GM18873 (cell line): ENCODE measurements around the gene FOXP1.

Experiments used
- ATAC-seq: cut with Tn5 transposase; IDR thresholded peaks from one replicate; pipeline ENCODE4 v1.9.1; 2021; ENCODE audit warnings: mild to moderate bottlenecking, moderate library complexity, moderate number of reproducible peaks; ENCODE audit not compliant: unreplicated experiment, low FRiP score

The FOXP1 gene

GRCh38 chr3:71231680-71232079 lies 351.8 kb downstream of the FOXP1 start:
- no peak for ATAC-seq

- ATAC-seq: no peak
These were observed 353.4 kb downstream of the FOXP1 start for GRCh38 chr3:71229905-71230657.

GRCh38 chr3:71228156-71228866 lies 355.2 kb downstream of the FOXP1 start:
- no peak for ATAC-seq

- ATAC-seq: no peak
These were observed 356.3 kb downstream of the FOXP1 start for GRCh38 chr3:71227270-71227661.

- ATAC-seq: peak; percentile 88
These were observed 356.8 kb downstream of the FOXP1 start for GRCh38 chr3:71226565-71227269.

GRCh38 chr3:71225951-71226564 lies 357.5 kb downstream of the FOXP1 start:
- no peak for ATAC-seq

GRCh38 chr3:71225002-71225684 lies 358.4 kb downstream of the FOXP1 start:
- no peak for ATAC-seq

GRCh38 chr3:71219744-71220638 lies 363.5 kb downstream of the FOXP1 start:
- ATAC-seq: peak; percentile 98

- ATAC-seq: no peak
These were observed 365.0 kb downstream of the FOXP1 start for GRCh38 chr3:71218508-71218907.

GRCh38 chr3:71217640-71218222 lies 365.8 kb downstream of the FOXP1 start:
- no peak for ATAC-seq

GRCh38 chr3:71215351-71215750 lies 368.2 kb downstream of the FOXP1 start:
- no peak for ATAC-seq

GRCh38 chr3:71214797-71215196 lies 368.7 kb downstream of the FOXP1 start:
- ATAC-seq: no peak

- no peak for ATAC-seq
These were observed 369.5 kb downstream of the FOXP1 start for GRCh38 chr3:71214016-71214415.

GRCh38 chr3:71211083-71211482 lies 372.4 kb downstream of the FOXP1 start:
- no peak for ATAC-seq

- no peak for ATAC-seq
These were observed 373.1 kb downstream of the FOXP1 start for GRCh38 chr3:71210257-71211007.

- no peak for ATAC-seq
These were observed 375.1 kb downstream of the FOXP1 start for GRCh38 chr3:71208211-71209095.

- no peak for ATAC-seq
These were observed 375.9 kb downstream of the FOXP1 start for GRCh38 chr3:71207632-71208031.
